Head of caudate nucleus (tissue), 42 donors: ENCODE results near the gene PARP16.

ENCODE experiments used
- DNase-seq, 42 donors: peaks; one replicate each; pipeline versions ENCODE4 v3.0.0 to v3.0.0-alpha.2; 2020 to 2021; ENCODE audit warnings: mixed read lengths in 7 of 42
- intact Hi-C: fragments of 100-400 bp; cut with DNase I; formaldehyde crosslinking; loops from one replicate; pipeline ENCODE4 v1.15.0; 2022

PARP16 gene

GRCh38 chr15:65323071-65323511, 36.4 kb upstream of the PARP16 start:
- intact Hi-C loops, result no loop called here
- DNase-seq, result peak in 29 of 42 donors; percentile 12 to 61 (median 32)

- intact Hi-C loops, result loop anchor here (2.0 kb wide), 1 partner anchor 66 kb away; no protein-coding TSS in a partner anchor
- peak; percentile 62 to 95 (median 86) for DNase-seq
These were observed 32.2 kb upstream of the PARP16 start for GRCh38 chr15:65318870-65319356.

- intact Hi-C loops, result no loop called here
- DNase-seq, result peak in 39 of 42 donors; percentile 21 to 86 (median 68)
These were observed 25.8 kb upstream of the PARP16 start for GRCh38 chr15:65312400-65312916.

GRCh38 chr15:65311760-65312159, 25.1 kb upstream of the PARP16 start:
- DNase-seq, result no peak
- intact Hi-C loops, result no loop called here

GRCh38 chr15:65310431-65311137, 23.9 kb upstream of the PARP16 start:
- intact Hi-C loops, result no loop called here

GRCh38 chr15:65309882-65310418, 23.3 kb upstream of the PARP16 start:
- no peak for DNase-seq
- intact Hi-C loops, result no loop called here

More at GRCh38 chr15:65310431-65311137, 23.9 kb upstream of the PARP16 start:
- no peak for DNase-seq

GRCh38 chr15:65307978-65308377, 21.3 kb upstream of the PARP16 start:
- intact Hi-C loops, result no loop called here
- DNase-seq, result no peak

GRCh38 chr15:65306551-65306950, 19.9 kb upstream of the PARP16 start:
- no peak for DNase-seq
- intact Hi-C loops, result no loop called here

GRCh38 chr15:65305776-65306175, 19.1 kb upstream of the PARP16 start:
- intact Hi-C loops, result no loop called here
- DNase-seq, result no peak

GRCh38 chr15:65305150-65305758, 18.6 kb upstream of the PARP16 start:
- no peak for DNase-seq
- intact Hi-C loops, result no loop called here

- intact Hi-C loops, result no loop called here
- DNase-seq, result peak; percentile 35 to 91 (median 79)
These were observed 17.9 kb upstream of the PARP16 start, which contains the start of gene RNU5B-1 for GRCh38 chr15:65304381-65305149. TSS of gene RNU5B-1 (plus strand) at chr15:65304677.

GRCh38 chr15:65303687-65304380, 17.2 kb upstream of the PARP16 start:
- intact Hi-C loops, result no loop called here
- peak; percentile 35 to 85 (median 58) for DNase-seq

GRCh38 chr15:65302061-65302460, 15.4 kb upstream of the PARP16 start:
- intact Hi-C loops, result no loop called here
- peak in 5 of 42 donors; percentile 15 to 50 (median 31) for DNase-seq

GRCh38 chr15:65300924-65301441, 14.3 kb upstream of the PARP16 start:
- no peak for DNase-seq

GRCh38 chr15:65298731-65299130, 12.0 kb upstream of the PARP16 start:
- no peak for DNase-seq
- intact Hi-C loops, result loop anchor here (5.0 kb wide), 1 partner anchor 111 kb away; the partner anchor contains the start of gene CLPX

More at GRCh38 chr15:65300924-65301441, 14.3 kb upstream of the PARP16 start:
- intact Hi-C loops, result no loop called here

GRCh38 chr15:65292938-65293518, 6.3 kb upstream of the PARP16 start:
- DNase-seq, result no peak
- intact Hi-C loops, result no loop called here

GRCh38 chr15:65290228-65290627, 3.5 kb upstream of the PARP16 start:
- DNase-seq, result no peak
- intact Hi-C loops, result no loop called here
